Epithelial cell of proximal tubule (primary cell): ENCODE data around the gene RRAS2. TPM values are rescaled to one million over a fixed set of nuclear protein-coding genes. Genes with fewer than 3 reads are reported as not detected.
A peak's percentile ranks its signal among the peaks of the same experiment; 100 is the strongest.

Experiments
- DNase-seq: peaks from one replicate; pipeline ENCODE4 v3.0.0-alpha.2; 2011; ENCODE audit warnings: low read depth
- H3K4me3 ChIP-seq: 2 replicates; pipeline ENCODE4 v1.5.1; 2011; ENCODE audit warnings: low read depth, mild to moderate bottlenecking, low read length
- CTCF ChIP-seq: conservative IDR thresholded peaks from 2 replicates; pipeline ENCODE4 v1.5.1; 2012; ENCODE audit warnings: low read depth, mild to moderate bottlenecking, low read length
- total RNA-seq: library from RNA; depleted of rRNA; stranded (reverse); fragments of >200 nt; gene quantifications from 2 replicates; pipeline ENCODE4 v1.2.3, GENCODE V29; 2015

Gene RRAS2
- total RNA-seq, 1 donor from 2014 or later: 86.7 TPM

- DNase-seq: no peak
- H3K4me3 ChIP-seq: no peak overlapping the region
- no peak for TF ChIP-seq CTCF
Measured at GRCh38 chr11:14390669-14391068, 31.7 kb upstream of the RRAS2 start.

GRCh38 chr11:14388352-14388751 lies 29.4 kb upstream of the RRAS2 start:
- no peak for TF ChIP-seq CTCF
- H3K4me3 ChIP-seq: no peak overlapping the region
- no peak for DNase-seq

DNA sequence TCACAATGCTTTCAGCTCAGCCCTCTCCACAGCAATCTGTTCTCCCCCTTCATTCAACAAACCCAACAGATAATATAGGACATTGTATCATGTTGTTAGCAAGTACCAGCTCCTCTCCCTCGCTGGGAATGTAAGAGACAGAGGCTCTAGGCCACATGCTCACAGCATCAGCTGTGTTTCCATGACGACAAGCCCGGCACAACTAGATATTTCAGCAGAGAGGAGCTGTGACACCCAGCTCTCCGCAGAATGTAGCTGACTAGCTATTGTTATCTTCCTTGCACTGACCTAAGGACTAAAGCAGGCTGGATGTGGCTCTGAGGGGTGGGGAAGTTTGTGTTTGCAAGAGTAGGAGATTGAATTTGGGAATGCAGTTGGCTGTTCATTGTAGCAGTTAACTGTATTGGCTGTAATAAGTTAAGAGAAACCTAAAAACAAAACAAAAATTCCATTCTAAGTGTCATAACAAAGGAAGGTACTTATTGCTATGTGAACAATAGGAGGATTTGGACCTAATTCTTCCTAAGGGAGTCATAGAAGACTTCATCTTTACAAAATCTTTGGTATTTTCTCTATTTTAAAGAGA lies 28.0 kb upstream of the RRAS2 start:
- no peak for DNase-seq
- no peak for TF ChIP-seq CTCF

DNA sequence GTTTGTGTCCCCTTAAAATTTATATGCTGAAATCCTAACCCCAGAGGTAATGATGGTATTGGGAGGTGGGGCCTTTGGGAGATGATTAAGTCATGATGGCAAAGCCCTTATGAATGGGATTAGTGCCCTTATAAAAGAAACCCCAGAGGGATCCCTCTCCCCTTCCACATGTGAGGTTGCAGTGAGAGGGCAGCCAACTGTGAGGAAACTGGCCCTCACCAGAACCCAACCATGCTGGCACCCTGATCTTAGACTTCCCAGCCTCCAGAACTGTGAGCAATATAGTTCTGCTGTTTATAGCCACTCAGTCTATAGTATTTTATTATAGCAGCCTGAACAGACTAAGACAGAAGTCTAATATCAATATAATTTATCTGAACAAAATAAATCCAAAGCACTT lies 27.1 kb upstream of the RRAS2 start:
- H3K4me3 ChIP-seq: no peak overlapping the region
- no peak for DNase-seq
- TF ChIP-seq CTCF: no peak

More for the DNA sequence above, 28.0 kb upstream of the RRAS2 start:
- no peak overlapping the region for H3K4me3 ChIP-seq

GRCh38 chr11:14384338-14384737 lies 25.4 kb upstream of the RRAS2 start:
- no peak overlapping the region for H3K4me3 ChIP-seq
- no peak for TF ChIP-seq CTCF
- no peak for DNase-seq

DNA sequence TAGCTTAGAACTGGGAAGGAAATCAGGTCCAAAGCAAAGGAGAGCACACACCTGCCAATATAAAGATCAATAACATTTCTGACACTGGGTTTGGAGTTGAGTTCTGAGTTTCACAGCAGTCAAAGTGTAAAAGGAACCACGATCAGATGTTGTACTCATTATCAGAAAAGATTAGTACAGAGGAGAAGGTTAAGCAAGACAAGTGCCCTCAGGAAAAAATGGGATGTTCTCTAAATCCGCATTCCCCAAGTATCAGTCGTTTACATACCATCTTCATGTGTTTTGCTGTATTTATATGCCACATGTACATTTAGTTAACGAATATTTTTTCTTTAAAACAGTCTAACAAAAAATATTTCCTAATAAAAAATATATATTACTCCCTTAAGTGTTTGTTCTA lies 23.0 kb upstream of the RRAS2 start:
- H3K4me3 ChIP-seq: no peak overlapping the region
- no peak for DNase-seq
- TF ChIP-seq CTCF: no peak

DNA sequence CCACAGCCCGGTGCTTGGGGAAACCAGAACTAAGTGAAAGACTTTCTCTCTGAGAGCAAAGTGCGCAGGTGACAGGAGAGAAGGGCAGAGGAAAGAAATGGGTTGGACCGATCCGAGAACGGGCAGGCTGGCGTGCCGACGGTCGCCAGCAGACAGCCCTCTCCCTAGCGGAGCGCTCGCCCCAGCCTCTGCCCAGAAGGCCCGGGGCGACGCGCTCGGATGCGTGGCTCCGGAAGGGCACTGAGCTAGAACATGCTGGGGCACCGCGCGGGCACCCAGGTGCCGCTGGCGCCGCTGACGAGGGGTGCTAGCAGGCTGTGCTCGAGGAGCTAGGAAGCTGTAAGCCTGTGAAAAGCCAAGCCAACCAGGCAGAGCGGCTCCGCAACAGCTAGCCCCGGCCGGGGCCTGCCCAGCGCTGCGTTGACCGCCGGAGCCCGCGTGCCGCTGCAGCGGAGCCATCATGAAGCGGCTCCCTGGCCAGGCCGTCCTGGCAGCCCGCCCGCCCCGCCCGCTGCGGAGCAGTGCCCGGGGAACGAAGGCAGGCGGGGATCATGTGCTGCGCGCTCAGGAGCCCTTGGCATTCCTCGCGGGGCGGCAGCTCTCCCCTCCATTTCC lies 22.1 kb upstream of the RRAS2 start:
- no peak for DNase-seq
- no peak for TF ChIP-seq CTCF
- H3K4me3 ChIP-seq: peak overlapping the region; percentile 56
